GM18526 (cell line): Measurements from ENCODE around the gene APLP1.

Experiments used
- POLR2A ChIP-seq: IDR thresholded peaks from 3 replicates; pipeline ENCODE4 v1.6.1; 2011; ENCODE audit not compliant: insufficient read length; ENCODE audit errors: extremely low read depth

APLP1 gene

GRCh38 chr19:35847911-35848310 is 20.5 kb upstream of the APLP1 start:
- no peak for TF ChIP-seq POLR2A

GRCh38 chr19:35848486-35848885 is 19.9 kb upstream of the APLP1 start:
- TF ChIP-seq POLR2A = no peak

- no peak for TF ChIP-seq POLR2A
Measured at GRCh38 chr19:35848919-35849505, 19.4 kb upstream of the APLP1 start.

GRCh38 chr19:35851213-35852028 is 17.0 kb upstream of the APLP1 start:
- TF ChIP-seq POLR2A = no peak

- TF ChIP-seq POLR2A = no peak
Measured at GRCh38 chr19:35852029-35852780, 16.2 kb upstream of the APLP1 start, which contains the start of gene NPHS1. TSS of gene NPHS1 (minus strand) at chr19:35852504. CDS start at chr19:35851837, 667 bp downstream.

- TF ChIP-seq POLR2A = no peak
Measured at GRCh38 chr19:35853038-35853756, 15.2 kb upstream of the APLP1 start.

- TF ChIP-seq POLR2A = no peak
Measured at GRCh38 chr19:35856546-35857149, 11.7 kb upstream of the APLP1 start, which contains the start of gene KIRREL2. TSS of gene KIRREL2 (plus strand) at chr19:35856911. CDS start at chr19:35857120, 209 bp downstream.

- no peak for TF ChIP-seq POLR2A
Measured at GRCh38 chr19:35858311-35858710, 10.1 kb upstream of the APLP1 start.

GRCh38 chr19:35859414-35859813 is 9.0 kb upstream of the APLP1 start:
- no peak for TF ChIP-seq POLR2A

- TF ChIP-seq POLR2A = no peak
Measured at GRCh38 chr19:35860436-35860817, 7.9 kb upstream of the APLP1 start.

- no peak for TF ChIP-seq POLR2A
Measured at GRCh38 chr19:35860818-35861639, 7.3 kb upstream of the APLP1 start.

- TF ChIP-seq POLR2A = no peak
Measured at GRCh38 chr19:35861640-35862160, 6.7 kb upstream of the APLP1 start.

GRCh38 chr19:35862528-35862927 is 5.8 kb upstream of the APLP1 start:
- TF ChIP-seq POLR2A = no peak

GRCh38 chr19:35863018-35863417 is 5.4 kb upstream of the APLP1 start:
- no peak for TF ChIP-seq POLR2A
